Memory B cell (primary cell): ENCODE data around the gene ZFR2.
"Not testable (repeated sequence)": the region's sequence is repeated elsewhere in the genome, so short reads cannot be mapped to it uniquely, and the experiment has no call there.

Experiments
- ATAC-seq: fragments of 150-1000 bp; cut with Tn5 transposase; 2 replicates; pipeline ENCODE4 v1.10.0; 2021; ENCODE audit warnings: low read depth, mild to moderate bottlenecking, moderate library complexity
- DNase-seq, 2 donors: peaks; one replicate each; pipeline ENCODE4 v3.0.0; 2022; ENCODE audit warnings: low spot score in 2 of 2
- H3K27ac Mint-ChIP-seq: one replicate; pipeline ENCODE4 v1.8.0; 2022; ENCODE audit warnings: mild to moderate bottlenecking, moderate library complexity, mixed read lengths
- H3K27me3 Mint-ChIP-seq: one replicate; pipeline ENCODE4 v1.8.0; 2022; ENCODE audit warnings: mixed read lengths
- H3K36me3 Mint-ChIP-seq: one replicate; pipeline ENCODE4 v1.8.0; 2022; ENCODE audit warnings: mild to moderate bottlenecking, mixed read lengths
- H3K4me1 Mint-ChIP-seq: one replicate; pipeline ENCODE4 v1.8.0; 2022; ENCODE audit warnings: mixed read lengths
- H3K4me3 Mint-ChIP-seq: one replicate; pipeline ENCODE4 v1.8.0; 2022; ENCODE audit warnings: mild to moderate bottlenecking, moderate library complexity, mixed read lengths
- H3K9me3 Mint-ChIP-seq: one replicate; pipeline ENCODE4 v1.8.0; 2022; ENCODE audit warnings: mixed read lengths

The ZFR2 gene

GRCh38 chr19:3893509-3894179, 24.8 kb upstream of the ZFR2 start:
- H3K27ac Mint-ChIP-seq, result no peak overlapping the region
- no peaks in the 10 kb centered on the region for H3K9me3 Mint-ChIP-seq
- no peaks in the 10 kb centered on the region for H3K4me1 Mint-ChIP-seq
- H3K4me3 Mint-ChIP-seq, result no peak overlapping the region
- no peaks in the 10 kb centered on the region for H3K36me3 Mint-ChIP-seq
- ATAC-seq (no peak), DNase-seq (no peak)
- H3K27me3 Mint-ChIP-seq, result peaks cover 2% of the 10 kb centered on the region

- Mint-ChIP-seq H3K4me1 (no peaks in the 10 kb centered on the region), H3K27ac (no peak overlapping the region), H3K9me3 (no peaks in the 10 kb centered on the region), H3K36me3 (no peaks in the 10 kb centered on the region), H3K27me3 (peaks cover 2% of the 10 kb centered on the region), H3K4me3 (no peak overlapping the region)
- DNase-seq, result no peak
- no peak for ATAC-seq
Observed at GRCh38 chr19:3890591-3890990, 21.8 kb upstream of the ZFR2 start.

DNA sequence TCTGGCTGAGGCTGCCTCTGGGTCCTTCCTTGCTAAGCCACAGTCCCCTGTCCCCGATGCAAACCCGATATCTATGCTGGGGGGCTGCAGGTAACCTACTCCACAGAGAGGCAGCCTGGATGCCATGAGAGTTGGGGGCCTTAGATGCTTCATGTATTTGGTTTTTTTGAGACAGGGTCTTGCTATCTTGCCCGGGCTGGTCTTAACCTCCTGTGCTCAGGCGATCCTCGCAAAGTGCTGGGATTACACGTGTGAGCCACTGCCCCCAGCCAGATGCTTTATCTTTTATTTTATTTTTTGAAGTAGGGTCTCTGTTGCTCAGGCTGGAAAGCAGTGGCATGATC, 13.2 kb upstream of the ZFR2 start:
- Mint-ChIP-seq H3K27me3 (peaks cover 12% of the 10 kb centered on the region), H3K27ac (no peak overlapping the region), H3K36me3 (peaks cover 2% of the 10 kb centered on the region), H3K4me3 (no peak overlapping the region), H3K4me1 (peaks cover 4% of the 10 kb centered on the region), H3K9me3 (no peaks in the 10 kb centered on the region)
- DNase-seq (no peak), ATAC-seq (no peak)

DNA sequence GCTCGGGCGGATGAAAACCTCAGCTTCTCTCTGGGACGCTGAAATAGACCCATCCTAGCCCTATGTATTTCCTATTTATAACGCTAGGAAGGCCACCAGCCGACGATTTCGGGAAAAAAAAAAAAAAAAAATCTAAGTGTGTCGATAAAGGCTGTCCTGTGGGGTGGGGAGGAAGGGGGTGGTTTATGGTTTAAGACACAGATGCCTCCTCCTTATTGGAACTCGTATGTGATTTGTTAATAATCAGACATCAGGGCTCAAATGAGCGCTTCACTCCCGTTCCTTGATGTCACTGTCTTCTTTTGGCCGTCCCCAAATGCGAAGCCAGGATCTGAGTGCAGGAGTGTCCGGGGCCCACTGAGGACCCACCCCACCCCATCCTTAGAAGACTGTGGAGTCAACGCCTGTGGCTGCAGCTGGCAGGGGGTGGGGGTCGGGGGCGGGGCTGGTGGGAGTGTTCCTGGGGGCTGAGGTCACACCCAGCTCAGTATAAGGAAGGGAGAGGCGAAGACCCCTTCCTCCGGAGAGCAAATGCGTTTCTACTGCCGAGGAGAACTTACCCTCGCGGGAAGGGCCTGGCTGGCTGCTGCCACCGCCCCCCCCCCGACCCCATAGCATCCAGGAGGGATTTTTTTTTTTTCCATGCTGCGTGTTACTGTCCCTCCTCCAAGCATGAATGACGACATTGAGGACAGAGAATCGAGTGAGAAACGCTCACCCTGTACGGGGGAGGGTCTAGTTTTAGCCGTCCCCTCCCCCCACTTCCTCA, 12.6 kb upstream of the ZFR2 start:
- ATAC-seq (no peak), DNase-seq (no peak)
- Mint-ChIP-seq H3K27ac (no peak overlapping the region), H3K4me1 (peaks cover 4% of the 10 kb centered on the region), H3K9me3 (no peaks in the 10 kb centered on the region), H3K36me3 (peaks cover 2% of the 10 kb centered on the region), H3K4me3 (no peak overlapping the region), H3K27me3 (peaks cover 12% of the 10 kb centered on the region)

- ATAC-seq, result no peak
- peaks cover 12% of the 10 kb centered on the region for H3K27me3 Mint-ChIP-seq
- no peak within 1 kb of the TSS for H3K27ac Mint-ChIP-seq
- H3K36me3 Mint-ChIP-seq, result peaks cover 2% of the 10 kb centered on the region
- H3K9me3 Mint-ChIP-seq, result no peaks in the 10 kb centered on the region
- H3K4me1 Mint-ChIP-seq, result peaks cover 4% of the 10 kb centered on the region
- no peak within 1 kb of the TSS for H3K4me3 Mint-ChIP-seq
- no peak for DNase-seq
Observed at GRCh38 chr19:3880471-3881271, 11.8 kb upstream of the ZFR2 start, which contains the start of gene ATCAY. TSS of gene ATCAY (plus strand) at chr19:3880685. CDS start at chr19:3885768, 5,083 bp downstream.

DNA sequence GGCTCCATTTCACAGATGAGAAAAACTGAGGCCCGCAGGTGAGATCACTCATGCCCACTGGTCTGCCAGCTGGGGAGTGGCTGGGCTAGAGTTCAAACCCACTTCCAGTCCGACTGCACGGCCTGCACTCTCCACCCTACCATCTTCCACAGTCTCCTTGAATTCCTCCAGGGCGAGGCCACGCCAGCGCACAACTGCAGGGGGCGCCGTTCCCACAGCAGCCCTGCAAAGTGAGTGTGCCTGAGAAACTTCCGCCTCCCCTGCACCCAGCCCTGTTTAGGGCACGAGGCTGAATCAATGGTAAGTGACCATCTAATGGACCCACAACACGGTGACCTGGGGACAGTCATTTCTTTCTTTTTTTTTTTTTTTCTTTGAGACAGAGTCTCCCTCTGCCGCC, 10.8 kb upstream of the ZFR2 start:
- peaks cover 4% of the 10 kb centered on the region for H3K4me1 Mint-ChIP-seq
- no peak for DNase-seq
- ATAC-seq, result no peak
- H3K27me3 Mint-ChIP-seq, result peaks cover 11% of the 10 kb centered on the region
- H3K4me3 Mint-ChIP-seq, result no peak overlapping the region
- no peak overlapping the region for H3K27ac Mint-ChIP-seq
- no peaks in the 10 kb centered on the region for H3K9me3 Mint-ChIP-seq
- no peaks in the 10 kb centered on the region for H3K36me3 Mint-ChIP-seq

DNA sequence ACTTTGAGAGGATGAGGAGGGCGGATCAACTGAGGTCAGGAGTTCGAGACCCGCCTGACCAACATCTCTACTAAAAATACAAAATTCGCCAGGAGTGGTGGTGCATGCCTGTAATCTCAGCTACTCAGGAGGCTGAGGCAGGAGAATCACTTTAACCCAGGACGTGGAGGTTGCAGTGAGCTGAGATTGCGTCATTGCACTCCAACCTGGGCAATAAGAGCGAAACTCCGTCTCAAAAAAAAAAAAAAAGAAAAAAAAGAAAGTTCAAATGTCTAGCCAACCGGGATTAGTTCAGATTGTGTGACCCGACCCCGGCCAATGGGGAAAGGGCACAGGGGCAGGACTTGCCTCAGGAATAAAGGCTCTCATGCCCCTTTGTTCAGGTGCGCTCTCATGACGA, 5.9 kb upstream of the ZFR2 start:
- ATAC-seq, H3K4me3 Mint-ChIP-seq, H3K27me3 Mint-ChIP-seq, H3K27ac Mint-ChIP-seq, H3K36me3 Mint-ChIP-seq, H3K9me3 Mint-ChIP-seq, DNase-seq, H3K4me1 Mint-ChIP-seq: not testable (repeated sequence)

GRCh38 chr19:3873151-3873550, 4.3 kb upstream of the ZFR2 start:
- ATAC-seq (no peak), DNase-seq (no peak)
- no peak overlapping the region for H3K4me3 Mint-ChIP-seq
- peaks cover 6% of the 10 kb centered on the region for H3K4me1 Mint-ChIP-seq
- H3K27ac Mint-ChIP-seq, result no peak overlapping the region
- peaks cover 6% of the 10 kb centered on the region for H3K36me3 Mint-ChIP-seq
- peaks cover 18% of the 10 kb centered on the region for H3K27me3 Mint-ChIP-seq
- no peaks in the 10 kb centered on the region for H3K9me3 Mint-ChIP-seq

- Mint-ChIP-seq H3K9me3 (no peaks in the 10 kb centered on the region), H3K4me3 (no peak overlapping the region), H3K27ac (no peak overlapping the region), H3K4me1 (peaks cover 6% of the 10 kb centered on the region), H3K36me3 (peaks cover 5% of the 10 kb centered on the region), H3K27me3 (peaks cover 22% of the 10 kb centered on the region)
- no peak for ATAC-seq
- DNase-seq, result no peak
Observed at GRCh38 chr19:3867971-3868769, 668 bp downstream of the ZFR2 start.

- Mint-ChIP-seq H3K4me1 (peaks cover 6% of the 10 kb centered on the region), H3K4me3 (no peak overlapping the region), H3K36me3 (peaks cover 5% of the 10 kb centered on the region), H3K27me3 (peaks cover 22% of the 10 kb centered on the region), H3K9me3 (no peaks in the 10 kb centered on the region), H3K27ac (no peak overlapping the region)
- ATAC-seq (no peak), DNase-seq (no peak)
Observed at GRCh38 chr19:3866910-3867638, 1.8 kb downstream of the ZFR2 start.

DNA sequence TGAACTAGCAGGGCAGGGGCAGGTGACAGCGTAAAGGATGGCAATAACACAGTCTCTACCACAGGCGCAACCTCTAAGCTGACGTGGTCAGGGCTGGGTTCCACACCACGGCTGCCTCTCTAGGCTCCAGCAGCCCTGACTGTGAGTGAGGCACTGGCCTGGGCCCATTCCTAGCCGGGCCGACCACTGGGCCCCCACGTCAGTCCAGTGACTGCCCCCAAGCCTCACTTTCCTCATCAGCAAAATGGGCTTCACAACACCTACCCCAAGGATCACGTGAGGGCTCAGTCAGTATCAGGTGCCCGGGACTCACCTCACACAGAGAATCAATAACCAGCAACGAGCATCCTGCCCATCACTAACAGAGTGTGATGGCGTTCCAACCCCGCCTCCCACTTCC, 5.2 kb downstream of the ZFR2 start:
- ATAC-seq, result no peak
- DNase-seq, result no peak
- H3K4me3 Mint-ChIP-seq, result no peak overlapping the region
- peaks cover 13% of the 10 kb centered on the region for H3K27me3 Mint-ChIP-seq
- H3K4me1 Mint-ChIP-seq, result no peaks in the 10 kb centered on the region
- H3K9me3 Mint-ChIP-seq, result no peaks in the 10 kb centered on the region
- H3K27ac Mint-ChIP-seq, result no peak overlapping the region
- H3K36me3 Mint-ChIP-seq, result no peaks in the 10 kb centered on the region

- no peak overlapping the region for H3K27ac Mint-ChIP-seq
- no peaks in the 10 kb centered on the region for H3K9me3 Mint-ChIP-seq
Observed at GRCh38 chr19:3862826-3863500, 5.9 kb downstream of the ZFR2 start.

DNA sequence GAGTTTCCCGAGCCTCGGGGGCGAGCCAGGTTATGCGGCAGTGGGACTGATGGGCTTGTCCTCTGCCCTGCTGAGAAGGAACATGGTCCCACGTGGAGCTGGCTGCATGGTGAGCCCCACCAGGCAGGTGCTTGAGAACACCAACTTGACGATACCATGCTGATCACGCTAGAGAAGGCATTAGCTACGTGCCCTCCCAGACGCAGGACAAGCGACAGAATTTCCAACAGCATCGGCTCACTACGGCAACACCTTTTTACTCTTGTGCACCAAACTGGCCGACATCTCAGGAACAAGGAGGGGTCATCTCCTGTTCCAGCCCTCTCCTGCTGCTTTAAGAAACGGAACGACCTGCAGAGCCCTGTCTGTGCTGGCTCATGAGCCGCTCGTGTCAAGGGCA, 8.3 kb downstream of the ZFR2 start:
- Mint-ChIP-seq H3K4me3 (no peak overlapping the region), H3K9me3 (peaks cover 1% of the 10 kb centered on the region), H3K27ac (no peak overlapping the region), H3K27me3 (no peaks in the 10 kb centered on the region), H3K4me1 (peaks cover 6% of the 10 kb centered on the region), H3K36me3 (no peaks in the 10 kb centered on the region)
- ATAC-seq (no peak), DNase-seq (no peak)

More at GRCh38 chr19:3862826-3863500, 5.9 kb downstream of the ZFR2 start:
- Mint-ChIP-seq H3K4me3 (no peak overlapping the region), H3K4me1 (no peaks in the 10 kb centered on the region), H3K36me3 (no peaks in the 10 kb centered on the region), H3K27me3 (peaks cover 9% of the 10 kb centered on the region)
- ATAC-seq (no peak), DNase-seq (no peak)
